Neural cell (in vitro differentiated cells): Measurements from ENCODE around the gene CATSPERB. TPM values are rescaled to one million over a fixed set of nuclear protein-coding genes. Genes with fewer than 3 reads are reported as not detected.

Experiments used
- H2AFZ ChIP-seq: fragments of 200-600, 300-800 bp; sonication (generic), shearing (Covaris generic); 2 replicates; pipeline ENCODE4 v1.6.0; 2014; ENCODE audit warnings: low read depth, mild to moderate bottlenecking, antibody characterized with exemption, low read length, moderate library complexity
- H3F3A ChIP-seq: fragments of 200-600 bp; shearing (Covaris generic); 2 replicates; pipeline ENCODE4 v1.6.1; 2016; ENCODE audit warnings: mild to moderate bottlenecking, moderate library complexity, mixed read lengths, antibody characterized with exemption, low read length; ENCODE audit not compliant: insufficient read depth, poor library complexity, severe bottlenecking
- H3K27ac ChIP-seq: fragments of 200-600, 300-800 bp; sonication (generic), shearing (Covaris generic); 2 replicates; pipeline ENCODE4 v1.5.1; 2014; ENCODE audit warnings: mild to moderate bottlenecking, low read length, moderate library complexity
- H3K27me3 ChIP-seq: fragments of 300-800, 200-600 bp; sonication (generic), shearing (Covaris generic); 2 replicates; pipeline ENCODE4 v1.6.0; 2014; ENCODE audit warnings: mild to moderate bottlenecking, low read depth, low read length, moderate library complexity; ENCODE audit not compliant: insufficient read depth
- H3K36me3 ChIP-seq: fragments of 300-800, 200-600 bp; sonication (generic), shearing (Covaris generic); 2 replicates; pipeline ENCODE4 v1.5.1; 2014; ENCODE audit warnings: mild to moderate bottlenecking, antibody characterized with exemption, low read length, moderate library complexity; ENCODE audit not compliant: insufficient read depth
- H3K4me2 ChIP-seq: fragments of 300-800, 200-600 bp; sonication (generic), shearing (Covaris generic); 2 replicates; pipeline ENCODE4 v1.6.0; 2014; ENCODE audit warnings: mild to moderate bottlenecking, low read length
- H3K4me3 ChIP-seq: fragments of 300-800, 200-600 bp; sonication (generic), shearing (Covaris generic); 2 replicates; pipeline ENCODE4 v1.5.1; 2014; ENCODE audit warnings: mild to moderate bottlenecking, low read length, moderate library complexity
- H3K79me2 ChIP-seq: fragments of 200-600 bp; shearing (Covaris generic); replicated peaks from 2 replicates; pipeline ENCODE4 v1.6.0; 2014; ENCODE audit warnings: mild to moderate bottlenecking, low read length, moderate library complexity; ENCODE audit not compliant: insufficient read depth
- H3K9ac ChIP-seq: fragments of 300-800, 200-600 bp; sonication (generic), shearing (Covaris generic); 2 replicates; pipeline ENCODE4 v1.6.1; 2016; ENCODE audit warnings: mild to moderate bottlenecking, low read length, mixed read lengths
- H3K9me2 ChIP-seq: fragments of 200-600 bp; shearing (Covaris generic); 2 replicates; pipeline ENCODE4 v1.6.1; 2016; ENCODE audit warnings: mild to moderate bottlenecking, low read length, mixed read lengths; ENCODE audit not compliant: insufficient read depth
- H3K9me3 ChIP-seq: fragments of 200-600, 300-800 bp; sonication (generic), shearing (Covaris generic); 2 replicates; pipeline ENCODE4 v1.6.1; 2016; ENCODE audit warnings: mild to moderate bottlenecking, mixed run types, low read length, moderate library complexity, mixed read lengths
- H4K20me1 ChIP-seq: fragments of 200-600 bp; shearing (Covaris generic); 2 replicates; pipeline ENCODE4 v1.6.1; 2016; ENCODE audit warnings: mild to moderate bottlenecking, mixed run types; ENCODE audit not compliant: insufficient read depth
- CTCF ChIP-seq: fragments of 450-650 bp; IDR thresholded peaks from 2 replicates; pipeline ENCODE4 v1.5.1; 2014; ENCODE audit warnings: antibody characterized with exemption, mild to moderate bottlenecking, moderate library complexity; ENCODE audit not compliant: poor library complexity, severe bottlenecking
- EP300 ChIP-seq: fragments of 450-650 bp; conservative IDR thresholded peaks from 2 replicates; pipeline ENCODE4 v1.6.1; 2014; ENCODE audit warnings: antibody characterized with exemption, mild to moderate bottlenecking, moderate library complexity; ENCODE audit not compliant: poor library complexity, severe bottlenecking
- EZH2 ChIP-seq: fragments of 200-600, 300-800 bp; shearing (Covaris generic), sonication (generic); IDR thresholded peaks from 2 replicates; pipeline ENCODE4 v1.6.1; 2014; ENCODE audit warnings: antibody characterized with exemption, low read length, borderline replicate concordance, mild to moderate bottlenecking; ENCODE audit not compliant: insufficient read depth, poor library complexity, severe bottlenecking
- MXI1 ChIP-seq: fragments of 450-650 bp; conservative IDR thresholded peaks from 2 replicates; pipeline ENCODE4 v1.6.1; 2014; ENCODE audit warnings: antibody characterized with exemption, mild to moderate bottlenecking; ENCODE audit not compliant: poor library complexity, severe bottlenecking
- POLR2AphosphoS5 ChIP-seq: IDR thresholded peaks from 2 replicates; pipeline ENCODE4 v1.6.1; 2012
- RAD21 ChIP-seq: fragments of 450-650 bp; conservative IDR thresholded peaks from 2 replicates; pipeline ENCODE4 v1.6.1; 2014; ENCODE audit warnings: antibody characterized with exemption, mild to moderate bottlenecking, moderate library complexity
- SMC3 ChIP-seq: fragments of 450-650 bp; conservative IDR thresholded peaks from 2 replicates; pipeline ENCODE4 v1.6.1; 2014; ENCODE audit warnings: antibody characterized with exemption, mild to moderate bottlenecking, moderate library complexity; ENCODE audit not compliant: poor library complexity
- TAF1 ChIP-seq: IDR thresholded peaks from 2 replicates; pipeline ENCODE4 v1.6.1; 2012; ENCODE audit warnings: low read depth
- polyA plus RNA-seq: library from polyadenylated mRNA; depleted of rRNA; stranded (reverse); fragments of >200 nt; gene quantifications from 2 replicates; pipeline ENCODE4 v1.2.3, GENCODE V29; 2014
- TF ChIP-seq, protein P1 (sequence below): IDR thresholded peaks from 2 replicates; pipeline ENCODE4 v1.6.1; 2012; ENCODE audit warnings: borderline replicate concordance

Gene CATSPERB
- polyA plus RNA-seq, 1 donor from 2014 or later: not detected

DNA sequence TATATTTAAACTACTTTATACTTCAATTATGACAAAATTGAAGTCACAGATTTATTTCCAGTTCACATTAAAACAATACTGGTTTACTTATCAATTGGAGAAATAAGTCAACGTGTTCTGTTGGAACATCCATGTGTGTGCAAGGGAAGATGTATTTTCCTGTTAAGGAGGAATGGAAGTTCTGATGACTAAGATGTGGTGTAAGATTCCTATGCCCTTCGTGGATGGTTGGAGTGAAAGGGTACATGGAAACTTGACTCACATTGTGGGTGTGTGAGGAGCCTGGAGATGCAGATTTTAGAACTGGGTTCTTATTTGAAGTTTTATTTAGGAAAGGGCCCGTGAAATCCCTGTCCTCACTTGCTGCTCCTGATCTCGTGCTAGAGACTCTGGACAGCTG lies 95.3 kb downstream of the CATSPERB start:
- TF ChIP-seq RAD21 (no peak), POLR2AphosphoS5 (no peak), EZH2 (no peak)
- Histone ChIP-seq H3K9me3 (no peaks in the 10 kb centered on the region), H3K9me2 (no peaks in the 10 kb centered on the region), H4K20me1 (no peaks in the 10 kb centered on the region), H3F3A (no peaks in the 10 kb centered on the region), H3K79me2 (no peaks in the 10 kb centered on the region), H3K27ac (no peak overlapping the region), H3K9ac (no peak overlapping the region), H3K4me3 (no peak overlapping the region), H2AFZ (no peak overlapping the region), H3K4me2 (no peak overlapping the region), H3K27me3 (no peaks in the 10 kb centered on the region), H3K36me3 (no peaks in the 10 kb centered on the region)

DNA sequence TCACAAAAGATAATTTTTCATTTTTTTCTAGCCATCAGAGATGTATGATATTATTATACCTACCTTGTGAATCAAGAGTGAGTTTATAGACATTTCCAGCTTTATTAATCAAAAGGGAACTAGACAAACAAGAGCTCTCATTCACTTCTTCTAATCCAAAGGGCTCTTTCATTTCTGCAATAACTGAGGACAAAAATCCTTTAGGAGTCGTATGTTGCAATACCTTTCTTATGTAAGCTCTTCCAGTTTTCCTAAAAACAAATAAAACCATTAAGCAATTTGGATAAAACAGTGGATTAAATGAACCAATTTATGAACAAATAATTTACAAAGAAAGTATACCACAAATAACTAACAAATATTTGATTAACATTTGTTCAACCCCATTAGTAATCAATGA lies 107.1 kb downstream of the CATSPERB start:
- no peaks in the 10 kb centered on the region for H3K79me2 ChIP-seq
- H3K36me3 ChIP-seq: no peaks in the 10 kb centered on the region
- H3K9me3 ChIP-seq: no peaks in the 10 kb centered on the region
- H3F3A ChIP-seq: no peaks in the 10 kb centered on the region
- no peaks in the 10 kb centered on the region for H3K27me3 ChIP-seq
- TF ChIP-seq TAF1 (no peak), EZH2 (no peak), POLR2AphosphoS5 (no peak), MXI1 (no peak), CTCF (no peak), EP300 (no peak)
- TF ChIP-seq, protein P1, sequence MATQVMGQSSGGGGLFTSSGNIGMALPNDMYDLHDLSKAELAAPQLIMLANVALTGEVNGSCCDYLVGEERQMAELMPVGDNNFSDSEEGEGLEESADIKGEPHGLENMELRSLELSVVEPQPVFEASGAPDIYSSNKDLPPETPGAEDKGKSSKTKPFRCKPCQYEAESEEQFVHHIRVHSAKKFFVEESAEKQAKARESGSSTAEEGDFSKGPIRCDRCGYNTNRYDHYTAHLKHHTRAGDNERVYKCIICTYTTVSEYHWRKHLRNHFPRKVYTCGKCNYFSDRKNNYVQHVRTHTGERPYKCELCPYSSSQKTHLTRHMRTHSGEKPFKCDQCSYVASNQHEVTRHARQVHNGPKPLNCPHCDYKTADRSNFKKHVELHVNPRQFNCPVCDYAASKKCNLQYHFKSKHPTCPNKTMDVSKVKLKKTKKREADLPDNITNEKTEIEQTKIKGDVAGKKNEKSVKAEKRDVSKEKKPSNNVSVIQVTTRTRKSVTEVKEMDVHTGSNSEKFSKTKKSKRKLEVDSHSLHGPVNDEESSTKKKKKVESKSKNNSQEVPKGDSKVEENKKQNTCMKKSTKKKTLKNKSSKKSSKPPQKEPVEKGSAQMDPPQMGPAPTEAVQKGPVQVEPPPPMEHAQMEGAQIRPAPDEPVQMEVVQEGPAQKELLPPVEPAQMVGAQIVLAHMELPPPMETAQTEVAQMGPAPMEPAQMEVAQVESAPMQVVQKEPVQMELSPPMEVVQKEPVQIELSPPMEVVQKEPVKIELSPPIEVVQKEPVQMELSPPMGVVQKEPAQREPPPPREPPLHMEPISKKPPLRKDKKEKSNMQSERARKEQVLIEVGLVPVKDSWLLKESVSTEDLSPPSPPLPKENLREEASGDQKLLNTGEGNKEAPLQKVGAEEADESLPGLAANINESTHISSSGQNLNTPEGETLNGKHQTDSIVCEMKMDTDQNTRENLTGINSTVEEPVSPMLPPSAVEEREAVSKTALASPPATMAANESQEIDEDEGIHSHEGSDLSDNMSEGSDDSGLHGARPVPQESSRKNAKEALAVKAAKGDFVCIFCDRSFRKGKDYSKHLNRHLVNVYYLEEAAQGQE: no peak
- H3K9me2 ChIP-seq: no peaks in the 10 kb centered on the region
- H3K4me3 ChIP-seq: no peak overlapping the region
- no peak overlapping the region for H2AFZ ChIP-seq
- H3K4me2 ChIP-seq: no peak overlapping the region
- no peaks in the 10 kb centered on the region for H4K20me1 ChIP-seq
- no peak overlapping the region for H3K9ac ChIP-seq
- H3K27ac ChIP-seq: no peak overlapping the region

- no peak overlapping the region for H2AFZ ChIP-seq
Observed at GRCh38 chr14:91614187-91614586, 117.7 kb downstream of the CATSPERB start.

More at GRCh38 chr14:91614187-91614586, 117.7 kb downstream of the CATSPERB start:
- Histone ChIP-seq H3F3A (no peaks in the 10 kb centered on the region), H3K4me2 (no peak overlapping the region), H3K27me3 (no peaks in the 10 kb centered on the region), H3K27ac (no peak overlapping the region), H3K36me3 (no peaks in the 10 kb centered on the region), H4K20me1 (no peaks in the 10 kb centered on the region), H3K9me3 (no peaks in the 10 kb centered on the region), H3K4me3 (no peak overlapping the region), H3K79me2 (no peaks in the 10 kb centered on the region), H3K9me2 (no peaks in the 10 kb centered on the region), H3K9ac (no peak overlapping the region)
- TF ChIP-seq MXI1 (no peak), CTCF (no peak), TAF1 (no peak), SMC3 (no peak), EP300 (no peak), POLR2AphosphoS5 (no peak), EZH2 (no peak)
- TF ChIP-seq, protein P1: no peak
